HG03354 (cell line): ENCODE data around the gene BCAS4.
"Not testable (repeated sequence)": the region's sequence is repeated elsewhere in the genome, so short reads cannot be mapped to it uniquely, and the experiment has no call there.

Source experiments
- ATAC-seq: cut with Tn5 transposase; IDR thresholded peaks from one replicate; pipeline ENCODE4 v1.9.1; 2021; ENCODE audit warnings: mild to moderate bottlenecking; ENCODE audit not compliant: unreplicated experiment, poor library complexity, severe bottlenecking

BCAS4 gene

DNA sequence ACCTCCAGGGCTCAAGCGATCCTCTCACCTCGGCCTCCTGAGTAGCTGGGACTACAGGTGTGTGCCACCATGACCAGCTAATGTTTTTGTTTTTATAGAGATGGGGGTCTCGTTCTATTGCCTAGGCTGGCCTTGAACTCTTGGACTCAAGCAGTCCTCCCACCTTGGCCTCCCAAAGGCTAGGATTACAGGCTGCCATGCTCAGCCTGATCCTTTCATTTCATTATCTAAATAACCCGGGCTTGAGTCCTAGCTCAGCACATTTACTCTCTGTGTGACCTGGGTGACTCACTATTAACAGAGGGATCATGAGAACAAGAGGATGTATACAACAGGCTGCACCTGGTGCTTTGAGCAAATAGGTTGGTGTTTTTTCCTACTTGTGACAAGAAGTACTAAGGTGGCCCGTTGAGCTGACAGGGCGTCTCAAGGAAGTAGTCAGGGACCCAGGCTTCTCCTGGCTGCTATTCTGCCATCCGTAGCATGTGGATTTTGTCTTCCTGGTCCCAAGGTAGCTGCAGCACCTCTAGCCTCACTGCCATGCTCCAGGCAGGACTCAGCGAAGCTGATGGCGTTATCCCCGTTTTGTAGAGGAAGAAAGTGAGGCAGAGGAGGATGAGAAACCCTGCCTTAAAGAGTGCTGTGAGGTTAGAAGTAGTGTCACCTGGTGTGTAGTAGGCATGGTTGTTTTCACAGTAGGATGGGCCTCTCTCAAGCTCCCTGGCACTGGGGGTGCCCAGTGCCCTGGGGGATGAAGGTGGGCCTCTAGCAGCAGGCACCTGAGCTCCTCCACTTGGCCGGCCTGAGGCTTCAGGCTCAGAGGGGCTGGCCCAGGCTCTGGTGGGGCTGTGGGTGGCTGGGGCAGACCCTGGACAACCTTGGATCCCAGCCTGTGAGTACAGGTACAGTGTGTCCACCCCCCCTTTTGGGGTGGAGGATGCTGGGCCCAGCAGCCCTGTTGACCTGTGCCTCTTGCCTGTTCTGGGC lies 73.9 kb downstream of the BCAS4 start:
- ATAC-seq, result no peak

- no peak for ATAC-seq
These were observed 75.8 kb downstream of the BCAS4 start for GRCh38 chr20:50870561-50871161.

GRCh38 chr20:50872560-50873425 lies 77.9 kb downstream of the BCAS4 start:
- ATAC-seq, result no peak

- no peak for ATAC-seq
These were observed 78.7 kb downstream of the BCAS4 start for GRCh38 chr20:50873585-50873984.

GRCh38 chr20:50874111-50874757 lies 79.4 kb downstream of the BCAS4 start:
- no peak for ATAC-seq

GRCh38 chr20:50874758-50875665 lies 80.2 kb downstream of the BCAS4 start:
- no peak for ATAC-seq

- ATAC-seq, result no peak
These were observed 81.3 kb downstream of the BCAS4 start for GRCh38 chr20:50876063-50876685.

- ATAC-seq, result no peak
These were observed 82.0 kb downstream of the BCAS4 start for GRCh38 chr20:50876816-50877215.

GRCh38 chr20:50877232-50877743 lies 82.4 kb downstream of the BCAS4 start:
- ATAC-seq, result no peak

DNA sequence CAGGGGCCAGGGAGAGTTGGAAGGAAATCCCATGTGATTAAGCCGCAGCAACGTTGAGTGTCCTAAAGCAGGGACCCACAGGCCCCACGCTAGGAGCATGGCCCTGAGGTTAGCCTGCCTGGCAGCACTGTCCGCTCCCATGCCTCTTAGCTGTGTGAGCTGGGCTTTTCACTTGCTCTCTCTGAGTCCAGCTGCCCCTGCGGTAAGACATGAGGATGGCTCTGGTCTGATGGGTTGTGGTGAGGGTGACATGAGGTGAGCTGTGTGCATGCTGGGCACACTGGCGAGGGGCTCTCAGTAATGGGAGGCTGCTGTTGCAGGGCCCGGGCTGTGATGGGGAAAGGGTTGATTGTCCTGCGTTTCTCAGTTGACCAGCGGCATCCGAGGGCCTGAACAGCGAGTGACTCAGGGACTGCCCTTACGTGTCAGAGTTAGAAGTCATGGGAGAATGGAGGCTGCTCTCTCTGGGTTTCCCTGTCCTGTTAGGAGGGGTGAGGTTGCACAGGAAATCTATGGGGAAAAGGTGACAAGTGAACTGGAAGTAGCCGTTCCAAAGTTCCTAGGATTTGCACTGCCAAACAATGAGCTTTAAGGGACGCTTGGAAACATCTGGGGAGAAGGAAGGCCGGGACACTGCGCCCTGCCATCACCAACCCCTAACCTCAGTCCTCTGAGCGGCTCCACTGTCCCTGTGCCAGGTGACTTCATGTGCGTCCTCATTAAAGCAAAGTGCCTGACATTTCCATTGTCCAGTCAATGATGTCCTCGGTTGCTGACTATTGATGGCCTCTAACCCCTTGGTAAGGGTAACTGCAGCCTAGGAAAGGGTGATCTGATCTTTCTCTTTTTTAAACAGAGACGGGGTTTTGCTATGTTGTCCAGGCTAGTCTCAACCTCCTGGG lies 85.0 kb downstream of the BCAS4 start:
- ATAC-seq, result no peak

DNA sequence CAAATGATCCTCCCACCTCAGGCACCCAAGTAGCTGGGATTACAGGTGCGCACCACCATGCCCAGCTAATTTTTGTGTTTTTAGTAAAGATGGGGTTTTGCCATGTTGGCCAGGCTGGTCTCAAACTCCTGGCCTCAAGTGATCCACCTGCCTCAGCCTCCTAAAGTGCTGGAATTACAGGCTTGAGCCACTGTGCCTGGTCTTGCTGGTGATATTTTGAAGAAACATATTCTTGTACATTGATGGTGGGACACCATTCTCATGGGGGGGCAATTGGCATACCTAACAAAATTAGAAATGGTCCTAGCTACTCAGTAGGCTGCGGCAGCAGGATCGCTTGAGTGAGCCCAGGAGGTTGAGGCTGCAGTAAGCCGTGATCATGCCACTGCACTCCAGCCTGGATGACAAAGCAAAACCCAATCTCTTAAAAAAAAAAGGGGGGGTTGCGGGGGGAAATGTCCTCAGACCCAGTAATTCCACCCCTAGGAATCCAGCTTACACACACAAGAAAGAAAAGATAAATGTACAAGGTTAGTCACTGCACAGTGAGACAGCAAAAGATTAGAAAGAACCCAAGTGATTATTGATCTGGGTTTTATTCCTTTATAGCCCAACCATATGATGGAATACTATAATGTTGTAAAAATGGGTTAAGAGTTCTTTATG lies 87.0 kb downstream of the BCAS4 start:
- not testable (repeated sequence) for ATAC-seq

DNA sequence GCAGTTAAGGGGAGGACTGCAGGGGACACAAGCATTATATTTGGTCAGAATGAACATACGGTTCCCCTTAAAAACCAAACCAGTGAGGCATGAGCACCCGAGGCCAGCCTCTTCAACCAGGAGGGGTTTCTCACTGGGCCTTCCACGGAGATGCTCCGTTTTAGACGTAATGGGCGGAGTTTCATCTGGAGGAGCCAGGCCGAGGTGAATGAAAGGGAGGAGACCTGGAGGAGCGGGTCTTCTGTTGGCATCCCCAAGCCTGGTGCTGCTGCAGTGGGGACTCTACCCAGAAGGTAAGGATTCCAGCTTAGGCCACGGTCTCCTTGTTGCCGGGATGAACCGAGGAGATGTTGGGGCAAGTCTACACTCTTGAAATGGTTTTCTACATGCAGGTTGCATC lies 89.0 kb downstream of the BCAS4 start:
- no peak for ATAC-seq

DNA sequence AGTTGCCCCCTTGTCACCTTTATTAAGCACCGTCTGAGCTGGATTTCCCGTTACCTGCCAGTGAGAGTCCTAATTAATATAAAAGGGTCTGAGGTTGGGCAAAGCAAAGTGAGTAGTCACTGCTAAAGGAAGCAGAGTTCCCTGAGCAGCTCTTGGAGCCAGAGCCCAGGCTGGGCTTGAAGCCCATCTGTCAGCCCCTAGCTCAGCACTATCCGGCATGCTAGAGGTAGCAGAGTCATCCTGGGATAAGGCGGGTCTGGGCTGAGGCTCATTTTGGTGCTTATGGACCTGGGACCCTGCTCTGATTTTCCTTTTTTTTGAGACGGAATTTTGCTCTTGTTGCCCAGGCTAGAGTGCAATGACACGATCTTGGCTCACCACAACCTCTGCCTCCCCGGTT lies 90.2 kb downstream of the BCAS4 start:
- no peak for ATAC-seq

DNA sequence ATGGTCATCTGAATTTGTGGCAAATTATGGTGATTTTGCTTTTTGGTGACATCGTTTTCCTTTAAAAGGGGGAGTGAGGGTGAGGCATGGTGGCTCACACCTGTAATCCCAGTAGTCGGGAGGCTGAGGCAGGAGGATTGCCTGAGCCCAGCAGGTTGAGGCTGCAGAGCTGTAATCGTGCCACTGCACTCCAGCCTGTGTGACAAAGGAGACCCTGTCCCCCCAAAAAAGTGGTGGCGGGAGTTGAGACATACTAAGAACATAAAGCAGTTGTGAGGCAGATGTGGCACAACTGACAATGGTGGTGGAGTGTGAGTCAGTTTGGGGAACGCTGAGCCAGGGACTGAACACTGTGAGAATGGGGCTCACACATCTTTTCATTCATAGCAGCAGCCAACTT lies 90.9 kb downstream of the BCAS4 start:
- no peak for ATAC-seq

DNA sequence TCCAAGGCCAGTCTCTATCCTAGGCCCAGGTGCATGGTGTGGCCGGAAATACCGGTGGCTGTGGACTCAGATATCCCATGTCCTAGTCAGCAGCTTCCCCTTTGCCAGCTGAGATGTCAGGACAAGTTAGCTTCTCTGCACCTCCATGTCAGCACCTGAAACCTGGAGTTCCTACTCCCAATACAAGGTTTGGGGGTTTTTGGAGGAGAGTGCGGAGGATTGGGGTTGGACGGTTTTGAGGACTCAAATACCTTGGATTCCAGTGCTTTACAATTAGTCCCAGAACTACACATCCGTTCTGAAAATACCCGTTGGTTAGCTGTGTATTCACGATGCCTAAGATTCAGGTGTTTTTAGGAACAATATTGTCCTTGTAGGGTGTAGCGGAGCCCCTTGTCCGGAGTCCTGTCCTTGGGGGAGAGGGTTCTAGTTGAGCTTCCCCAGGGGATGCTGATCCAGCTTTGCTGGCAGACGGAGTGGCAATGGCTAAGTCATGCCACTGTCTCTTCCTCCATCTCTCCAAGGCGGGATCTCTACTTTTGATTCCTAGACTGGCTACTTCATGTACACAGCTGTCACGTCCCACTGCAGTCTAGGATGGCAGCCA lies 91.4 kb downstream of the BCAS4 start:
- ATAC-seq, result no peak

- no peak for ATAC-seq
These were observed 92.7 kb downstream of the BCAS4 start for GRCh38 chr20:50887576-50887975.
